Measurements from ENCODE around the gene RNF222.

Gene RNF222

DNA sequence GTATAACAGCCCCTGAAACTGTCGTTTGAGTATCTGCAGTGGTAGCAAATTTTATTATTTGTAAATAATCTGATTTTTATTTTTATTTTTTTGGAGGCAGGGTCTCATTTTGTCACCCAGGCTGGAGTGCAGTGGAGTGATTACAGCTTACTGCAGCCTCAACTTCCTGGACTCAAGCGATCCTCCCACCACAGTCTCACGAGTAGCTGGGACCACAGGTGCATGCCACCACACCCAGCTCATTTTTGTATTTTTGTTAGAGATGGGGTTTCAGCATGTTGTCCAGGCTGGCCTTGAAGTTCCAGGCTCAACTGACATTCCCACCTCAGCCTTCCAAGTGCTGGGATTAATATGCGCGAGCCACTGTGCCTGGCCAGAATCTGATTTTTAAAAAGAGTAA, 40.8 kb upstream of the RNF222 start:
- TF ChIP-seq, protein P1, sequence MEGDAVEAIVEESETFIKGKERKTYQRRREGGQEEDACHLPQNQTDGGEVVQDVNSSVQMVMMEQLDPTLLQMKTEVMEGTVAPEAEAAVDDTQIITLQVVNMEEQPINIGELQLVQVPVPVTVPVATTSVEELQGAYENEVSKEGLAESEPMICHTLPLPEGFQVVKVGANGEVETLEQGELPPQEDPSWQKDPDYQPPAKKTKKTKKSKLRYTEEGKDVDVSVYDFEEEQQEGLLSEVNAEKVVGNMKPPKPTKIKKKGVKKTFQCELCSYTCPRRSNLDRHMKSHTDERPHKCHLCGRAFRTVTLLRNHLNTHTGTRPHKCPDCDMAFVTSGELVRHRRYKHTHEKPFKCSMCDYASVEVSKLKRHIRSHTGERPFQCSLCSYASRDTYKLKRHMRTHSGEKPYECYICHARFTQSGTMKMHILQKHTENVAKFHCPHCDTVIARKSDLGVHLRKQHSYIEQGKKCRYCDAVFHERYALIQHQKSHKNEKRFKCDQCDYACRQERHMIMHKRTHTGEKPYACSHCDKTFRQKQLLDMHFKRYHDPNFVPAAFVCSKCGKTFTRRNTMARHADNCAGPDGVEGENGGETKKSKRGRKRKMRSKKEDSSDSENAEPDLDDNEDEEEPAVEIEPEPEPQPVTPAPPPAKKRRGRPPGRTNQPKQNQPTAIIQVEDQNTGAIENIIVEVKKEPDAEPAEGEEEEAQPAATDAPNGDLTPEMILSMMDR (IDR thresholded peaks at IDR 0.05; ENCODE audit: insufficient read depth, low read depth, low read length, missing control alignments): no peak
- DNase-seq (ENCODE audit: low read depth): no peak
- H3K4me3 ChIP-seq (ENCODE audit: low read length): no peak overlapping the region

DNA sequence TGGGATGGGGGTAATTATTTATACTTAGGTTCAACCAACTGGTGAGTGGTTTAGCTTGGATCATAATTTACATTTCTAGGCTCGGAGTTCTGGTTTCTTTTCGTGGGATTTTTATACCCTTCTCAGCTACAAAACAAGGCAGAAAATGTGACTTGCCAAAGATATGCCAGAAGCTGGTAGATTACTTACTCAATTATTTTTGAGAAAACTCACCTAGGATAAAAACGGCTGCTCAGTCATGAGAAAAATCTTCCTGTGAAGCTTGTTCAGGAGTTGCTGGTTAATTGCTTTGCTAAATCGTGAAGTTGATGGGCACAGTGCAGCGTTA, 39.2 kb upstream of the RNF222 start:
- TF ChIP-seq, protein P1 (IDR thresholded peaks at IDR 0.05; ENCODE audit: insufficient read depth, low read depth, low read length, missing control alignments): no peak
- DNase-seq (ENCODE audit: low read depth): no peak

GRCh38 chr17:8436169-8436843, 38.7 kb upstream of the RNF222 start:
- TF ChIP-seq, protein P1 (IDR thresholded peaks at IDR 0.05; ENCODE audit: insufficient read depth, low read depth, low read length, missing control alignments): no peak
- peak; percentile 66 for DNase-seq (ENCODE audit: low read depth)
- peak overlapping the region; percentile 94 for H3K4me3 ChIP-seq (ENCODE audit: low read length)

More for the DNA sequence above, 39.2 kb upstream of the RNF222 start:
- H3K4me3 ChIP-seq (ENCODE audit: low read length): peak overlapping the region; percentile 94

DNA sequence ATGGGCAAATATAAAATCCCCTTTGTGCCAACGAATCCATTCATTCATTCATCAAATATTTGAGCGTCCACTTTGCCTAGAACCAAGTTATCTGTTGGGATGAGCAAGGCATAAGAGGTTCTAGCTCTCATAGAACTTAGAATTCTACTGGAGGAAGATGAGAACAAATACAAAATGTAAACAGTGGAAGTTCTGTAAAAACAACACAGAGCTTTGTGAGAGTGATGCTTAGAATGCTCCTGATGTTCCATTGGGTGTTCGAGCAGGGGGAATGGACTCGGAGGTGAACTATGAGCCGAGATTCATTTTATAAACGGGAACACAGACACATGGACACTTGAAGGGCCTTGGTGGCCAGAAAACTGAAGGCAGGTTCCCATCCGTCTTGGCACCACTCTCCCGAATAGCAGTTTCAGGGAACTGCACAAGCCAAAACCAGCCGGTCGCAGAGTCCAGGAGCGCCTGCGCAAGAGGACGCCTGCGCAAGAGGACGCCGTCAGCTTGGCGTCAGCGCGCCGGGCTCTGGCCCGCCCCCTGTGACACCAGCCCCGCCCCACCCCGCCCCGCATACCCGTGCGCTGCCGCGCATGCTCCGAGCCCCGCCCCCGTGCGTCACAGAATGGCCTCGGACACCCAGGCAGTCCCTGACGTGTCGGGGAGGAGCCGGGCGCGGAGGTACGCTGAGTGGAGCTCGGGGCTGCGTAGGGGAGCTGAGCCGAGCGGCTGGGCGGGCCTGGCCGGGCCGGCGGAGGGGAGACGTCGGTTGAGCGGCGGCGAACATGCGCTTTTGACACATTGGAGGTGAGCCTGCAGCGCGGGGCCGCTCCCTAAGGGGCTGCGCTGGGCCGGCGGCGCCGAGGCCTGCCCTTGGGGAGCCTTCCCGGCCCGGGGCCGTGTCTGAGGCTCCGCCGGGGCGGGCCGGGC, 37.9 kb upstream of the RNF222 start, which contains the start of gene NDEL1:
NDEL1 (plus strand) TSS at position 640 of the 924 bp plus-strand sequence. CDS start 8,388 bp downstream, outside the sequence.
- DNase-seq (ENCODE audit: low read depth): peak; percentile 99
- TF ChIP-seq, protein P1 (IDR thresholded peaks at IDR 0.05; ENCODE audit: insufficient read depth, low read depth, low read length, missing control alignments): no peak
- peak within 1 kb of the TSS; percentile 94 for H3K4me3 ChIP-seq (ENCODE audit: low read length)

DNA sequence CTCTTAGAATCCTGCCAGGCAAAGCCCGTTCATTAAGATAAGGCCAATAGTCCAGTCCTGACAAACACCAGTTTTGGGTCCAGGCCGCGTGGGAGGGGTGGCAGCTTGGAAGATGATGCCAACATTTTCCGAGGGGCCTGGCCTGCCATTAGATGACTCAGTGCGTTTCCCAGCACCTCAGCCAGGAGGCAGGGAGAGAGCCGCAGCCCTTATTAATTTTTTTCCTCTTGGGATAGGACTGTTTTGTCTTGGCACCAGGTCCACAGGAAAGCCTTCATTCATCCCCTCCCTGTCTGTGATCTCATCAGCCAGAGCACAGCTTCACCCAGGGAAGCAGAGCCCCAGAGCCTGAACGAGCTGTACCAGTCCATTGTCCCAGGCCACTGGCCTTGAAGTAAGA, 33.3 kb upstream of the RNF222 start:
- DNase-seq (ENCODE audit: low read depth): peak; percentile 29
- TF ChIP-seq, protein P1 (IDR thresholded peaks at IDR 0.05; ENCODE audit: insufficient read depth, low read depth, low read length, missing control alignments): no peak
- H3K4me3 ChIP-seq (ENCODE audit: low read length): no peak overlapping the region

GRCh38 chr17:8426802-8427201, 29.2 kb upstream of the RNF222 start:
- TF ChIP-seq, protein P1 (IDR thresholded peaks at IDR 0.05; ENCODE audit: insufficient read depth, low read depth, low read length, missing control alignments): no peak
- DNase-seq (ENCODE audit: low read depth): no peak

More at GRCh38 chr17:8426802-8427201, 29.2 kb upstream of the RNF222 start:
- no peak overlapping the region for H3K4me3 ChIP-seq (ENCODE audit: low read length)

Measured in epithelial cell of esophagus (primary cell).